GM12891 (cell line): ENCODE measurements around the gene PRDM1.

Source experiments
- PAX5 ChIP-seq: IDR thresholded peaks from 2 replicates; pipeline ENCODE4 v1.6.1; 2011; ENCODE audit warnings: low read length, moderate library complexity, mild to moderate bottlenecking; ENCODE audit not compliant: insufficient read depth, severe bottlenecking
- POLR2A ChIP-seq: IDR thresholded peaks from 2 replicates; pipeline ENCODE4 v1.6.1; 2011; ENCODE audit warnings: low read depth, low read length, control low read depth
- POLR2AphosphoS5 ChIP-seq: IDR thresholded peaks from 2 replicates; pipeline ENCODE4 v1.6.1; 2011; ENCODE audit warnings: low read depth, low read length, control low read depth
- POU2F2 ChIP-seq: IDR thresholded peaks from 2 replicates; pipeline ENCODE4 v1.6.1; 2011; ENCODE audit warnings: low read depth, mild to moderate bottlenecking, control low read depth, low read length, moderate library complexity
- SPI1 ChIP-seq: IDR thresholded peaks from 2 replicates; pipeline ENCODE4 v1.6.1; 2011; ENCODE audit warnings: low read depth, low read length, control low read depth
- TAF1 ChIP-seq: IDR thresholded peaks from 2 replicates; pipeline ENCODE4 v1.6.1; 2011; ENCODE audit warnings: low read depth, low read length, control low read depth

DNA sequence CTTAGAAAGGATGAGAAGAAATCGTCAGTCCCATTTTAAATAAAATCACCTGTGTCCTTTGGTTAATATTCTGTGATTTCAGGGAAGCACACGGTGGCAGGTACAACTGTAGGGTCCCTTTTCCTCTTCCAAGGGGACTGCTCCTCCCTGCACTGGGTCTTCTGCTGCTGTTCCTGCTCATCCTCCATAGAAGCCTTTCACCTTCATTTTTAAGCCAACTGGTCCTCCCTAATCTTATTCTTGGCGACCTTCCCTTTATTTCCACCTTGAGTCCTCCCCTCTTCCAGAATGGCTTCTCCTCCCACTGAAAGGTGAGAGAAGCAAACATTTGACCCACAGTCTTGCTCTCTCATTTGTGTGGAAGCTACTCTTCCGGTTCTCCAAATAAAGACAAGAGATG lies 4.4 kb upstream of the PRDM1 start:
- no peak for TF ChIP-seq POLR2A
- no peak for TF ChIP-seq POLR2AphosphoS5
- TF ChIP-seq TAF1 = no peak
- TF ChIP-seq SPI1 = no peak
- TF ChIP-seq POU2F2 = no peak
- no peak for TF ChIP-seq PAX5
